IPS-20b (cell line): ENCODE data around the gene TRPV3.
"Not testable (repeated sequence)": the region's sequence is repeated elsewhere in the genome, so short reads cannot be mapped to it uniquely, and the experiment has no call there.

Experiments
- H3K27ac ChIP-seq: one replicate; pipeline ENCODE4 v1.5.1; 2013; ENCODE audit warnings: low read length
- H3K27me3 ChIP-seq: 2 replicates; pipeline ENCODE4 v1.6.1; 2013; ENCODE audit warnings: mild to moderate bottlenecking, low read length, inconsistent platforms; ENCODE audit not compliant: insufficient read depth
- H3K36me3 ChIP-seq: 2 replicates; pipeline ENCODE4 v1.6.1; 2013; ENCODE audit warnings: low read depth, mild to moderate bottlenecking, inconsistent platforms, low read length, moderate library complexity; ENCODE audit not compliant: insufficient read depth
- H3K4me1 ChIP-seq: 2 replicates; pipeline ENCODE4 v1.6.1; 2013; ENCODE audit warnings: mild to moderate bottlenecking, control low read depth, inconsistent platforms, low read length, moderate library complexity; ENCODE audit not compliant: insufficient read depth
- H3K4me3 ChIP-seq: 2 replicates; pipeline ENCODE4 v1.5.1; 2013; ENCODE audit warnings: mild to moderate bottlenecking, low read length, inconsistent platforms
- H3K9ac ChIP-seq: 2 replicates; pipeline ENCODE4 v1.6.1; 2013; ENCODE audit warnings: low read depth, mild to moderate bottlenecking, inconsistent platforms, low read length, moderate library complexity
- H3K9me3 ChIP-seq: 2 replicates; pipeline ENCODE4 v1.6.1; 2013; ENCODE audit warnings: mild to moderate bottlenecking, low read depth, low read length, inconsistent platforms; ENCODE audit not compliant: insufficient read depth

Gene TRPV3

GRCh38 chr17:3485481-3486068, 72.0 kb downstream of the TRPV3 start:
- Histone ChIP-seq H3K9me3 (no peaks in the 10 kb centered on the region), H3K36me3 (no peaks in the 10 kb centered on the region), H3K27me3 (no peaks in the 10 kb centered on the region), H3K9ac (no peak overlapping the region), H3K4me1 (peaks cover 36% of the 10 kb centered on the region; the same call in 1 of the 2 replicates), H3K4me3 (no peak overlapping the region), H3K27ac (no peak overlapping the region)

- Histone ChIP-seq H3K27me3 (no peaks in the 10 kb centered on the region), H3K9ac (no peak overlapping the region; the same call in 1 of the 2 replicates)
These were observed 74.8 kb downstream of the TRPV3 start for GRCh38 chr17:3482852-3483251.

GRCh38 chr17:3479988-3480387, 77.6 kb downstream of the TRPV3 start:
- Histone ChIP-seq H3K4me3 (no peak overlapping the region), H3K27ac (no peak overlapping the region), H3K9ac (no peak overlapping the region), H3K27me3 (no peaks in the 10 kb centered on the region), H3K9me3 (no peaks in the 10 kb centered on the region), H3K36me3 (no peaks in the 10 kb centered on the region), H3K4me1 (peaks cover 23% of the 10 kb centered on the region; the same call in 1 of the 2 replicates)

More at GRCh38 chr17:3482852-3483251, 74.8 kb downstream of the TRPV3 start:
- Histone ChIP-seq H3K4me1 (peaks cover 22% of the 10 kb centered on the region; the same call in 1 of the 2 replicates), H3K27ac (no peak overlapping the region), H3K36me3 (no peaks in the 10 kb centered on the region), H3K9me3 (no peaks in the 10 kb centered on the region), H3K4me3 (peak overlapping the region; percentile 28; the same call in 1 of the 2 replicates)

GRCh38 chr17:3475812-3476610, 81.6 kb downstream of the TRPV3 start, which contains the start of gene ASPA:
ASPA (plus strand) TSS chr17:3475997; CDS start chr17:3476160, 163 bp downstream.
- Histone ChIP-seq H3K27ac (no peak within 1 kb of the TSS), H3K4me1 (0 out of 2 replicates have a peak, but pooled peaks cover 4% of the 10 kb centered on the region), H3K27me3 (no peaks in the 10 kb centered on the region), H3K9ac (no peak within 1 kb of the TSS), H3K9me3 (no peaks in the 10 kb centered on the region), H3K4me3 (no peak within 1 kb of the TSS), H3K36me3 (no peaks in the 10 kb centered on the region)

- no peaks in the 10 kb centered on the region for H3K27me3 ChIP-seq
- no peak overlapping the region for H3K27ac ChIP-seq
- H3K9ac ChIP-seq = no peak overlapping the region
These were observed 82.3 kb downstream of the TRPV3 start for GRCh38 chr17:3475251-3475685.

GRCh38 chr17:3474212-3474611, 83.4 kb downstream of the TRPV3 start:
- Histone ChIP-seq H3K4me1 (0 out of 2 replicates have a peak, but pooled peaks cover 4% of the 10 kb centered on the region), H3K9ac (no peak overlapping the region), H3K27me3 (no peaks in the 10 kb centered on the region), H3K36me3 (no peaks in the 10 kb centered on the region), H3K9me3 (no peaks in the 10 kb centered on the region), H3K27ac (no peak overlapping the region), H3K4me3 (no peak overlapping the region)

More at GRCh38 chr17:3475251-3475685, 82.3 kb downstream of the TRPV3 start:
- Histone ChIP-seq H3K4me1 (0 out of 2 replicates have a peak, but pooled peaks cover 4% of the 10 kb centered on the region), H3K4me3 (no peak overlapping the region), H3K9me3 (no peaks in the 10 kb centered on the region), H3K36me3 (no peaks in the 10 kb centered on the region)

- Histone ChIP-seq H3K4me1 (0 out of 2 replicates have a peak, but pooled peaks cover 4% of the 10 kb centered on the region), H3K36me3 (no peaks in the 10 kb centered on the region), H3K27ac (no peak overlapping the region), H3K27me3 (no peaks in the 10 kb centered on the region), H3K4me3 (no peak overlapping the region), H3K9ac (no peak overlapping the region), H3K9me3 (no peaks in the 10 kb centered on the region)
These were observed 85.5 kb downstream of the TRPV3 start for GRCh38 chr17:3472137-3472536.

GRCh38 chr17:3471599-3471998, 86.0 kb downstream of the TRPV3 start, which contains the start of gene SPATA22:
SPATA22 (minus strand) TSS chr17:3471819; CDS start chr17:3469325, 2,494 bp downstream.
- Histone ChIP-seq H3K27ac (no peak within 1 kb of the TSS), H3K4me3 (no peak within 1 kb of the TSS), H3K36me3 (no peaks in the 10 kb centered on the region), H3K9ac (no peak within 1 kb of the TSS), H3K4me1 (0 out of 2 replicates have a peak, but pooled peaks cover 4% of the 10 kb centered on the region), H3K9me3 (no peaks in the 10 kb centered on the region), H3K27me3 (no peaks in the 10 kb centered on the region)

- Histone ChIP-seq H3K9ac (no peak overlapping the region), H3K9me3 (no peaks in the 10 kb centered on the region), H3K36me3 (no peaks in the 10 kb centered on the region), H3K4me3 (no peak overlapping the region), H3K27me3 (no peaks in the 10 kb centered on the region), H3K4me1 (no peaks in the 10 kb centered on the region), H3K27ac (no peak overlapping the region)
These were observed 88.1 kb downstream of the TRPV3 start for GRCh38 chr17:3469529-3469928.

- H3K4me1 ChIP-seq, H3K9me3 ChIP-seq, H3K36me3 ChIP-seq, H3K27me3 ChIP-seq, H3K4me3 ChIP-seq, H3K27ac ChIP-seq, H3K9ac ChIP-seq: not testable (repeated sequence)
These were observed 91.3 kb downstream of the TRPV3 start for GRCh38 chr17:3466355-3466754.
